NCI-H2227 treated with DMSO at 0.1 percent for 48 hours (cell line): ENCODE results near the gene CCHCR1.
"Not testable (repeated sequence)": the region's sequence is repeated elsewhere in the genome, so short reads cannot be mapped to it uniquely, and the experiment has no call there.

Experiments used
- DNase-seq: peaks from one replicate; lab custom pipeline; 2025; lab: John Stamatoyannopoulos, UW

The CCHCR1 gene

GRCh38 chr6:31180500-31180899 lies 22.9 kb upstream of the CCHCR1 start:
- peak; percentile 70 for DNase-seq

- no peak for DNase-seq
These were observed 22.3 kb upstream of the CCHCR1 start for GRCh38 chr6:31179896-31180295.

GRCh38 chr6:31179042-31179386 lies 21.4 kb upstream of the CCHCR1 start:
- DNase-seq, result no peak

GRCh38 chr6:31178143-31179041 lies 20.8 kb upstream of the CCHCR1 start:
- no peak for DNase-seq

- no peak for DNase-seq
These were observed 18.4 kb upstream of the CCHCR1 start for GRCh38 chr6:31175971-31176370.

GRCh38 chr6:31174378-31174777 lies 16.8 kb upstream of the CCHCR1 start:
- DNase-seq, result no peak

GRCh38 chr6:31173406-31173805 lies 15.8 kb upstream of the CCHCR1 start:
- DNase-seq, result no peak

- DNase-seq, result no peak
These were observed 15.4 kb upstream of the CCHCR1 start for GRCh38 chr6:31172973-31173384.

- no peak for DNase-seq
These were observed 14.6 kb upstream of the CCHCR1 start for GRCh38 chr6:31171931-31172905.

- no peak for DNase-seq
These were observed 13.5 kb upstream of the CCHCR1 start for GRCh38 chr6:31170987-31171671.

GRCh38 chr6:31170600-31170881 lies 12.9 kb upstream of the CCHCR1 start, which contains the start of gene POU5F1:
TSS of gene POU5F1 (minus strand) at chr6:31170682. CDS start at chr6:31170620, 62 bp downstream.
- no peak for DNase-seq

GRCh38 chr6:31169858-31170599 lies 12.4 kb upstream of the CCHCR1 start:
- not testable (repeated sequence) for DNase-seq

GRCh38 chr6:31169123-31169857 lies 11.7 kb upstream of the CCHCR1 start:
- peak; percentile 10 for DNase-seq

GRCh38 chr6:31168606-31169005 lies 11.0 kb upstream of the CCHCR1 start:
- DNase-seq, result no peak

GRCh38 chr6:31165986-31166385 lies 8.4 kb upstream of the CCHCR1 start:
- no peak for DNase-seq

- DNase-seq, result not testable (repeated sequence)
These were observed 7.6 kb upstream of the CCHCR1 start for GRCh38 chr6:31165064-31165832.

GRCh38 chr6:31164475-31165063 lies 7.0 kb upstream of the CCHCR1 start:
- not testable (repeated sequence) for DNase-seq

GRCh38 chr6:31163922-31164321 lies 6.3 kb upstream of the CCHCR1 start:
- no peak for DNase-seq

GRCh38 chr6:31162463-31163165 lies 5.0 kb upstream of the CCHCR1 start:
- no peak for DNase-seq
